GDM1 (cell line): ENCODE measurements around the gene WFIKKN1.

ENCODE experiments used
- DNase-seq: peaks from one replicate; lab custom pipeline; 2025; lab: John Stamatoyannopoulos, UW

The WFIKKN1 gene

GRCh38 chr16:625117-625976, 5.4 kb upstream of the WFIKKN1 start:
- no peak for DNase-seq

GRCh38 chr16:625977-626765, 4.6 kb upstream of the WFIKKN1 start:
- DNase-seq = no peak

- DNase-seq = no peak
Measured at GRCh38 chr16:626787-627453, 3.9 kb upstream of the WFIKKN1 start.

GRCh38 chr16:627454-628239, 3.1 kb upstream of the WFIKKN1 start:
- DNase-seq = no peak

DNA sequence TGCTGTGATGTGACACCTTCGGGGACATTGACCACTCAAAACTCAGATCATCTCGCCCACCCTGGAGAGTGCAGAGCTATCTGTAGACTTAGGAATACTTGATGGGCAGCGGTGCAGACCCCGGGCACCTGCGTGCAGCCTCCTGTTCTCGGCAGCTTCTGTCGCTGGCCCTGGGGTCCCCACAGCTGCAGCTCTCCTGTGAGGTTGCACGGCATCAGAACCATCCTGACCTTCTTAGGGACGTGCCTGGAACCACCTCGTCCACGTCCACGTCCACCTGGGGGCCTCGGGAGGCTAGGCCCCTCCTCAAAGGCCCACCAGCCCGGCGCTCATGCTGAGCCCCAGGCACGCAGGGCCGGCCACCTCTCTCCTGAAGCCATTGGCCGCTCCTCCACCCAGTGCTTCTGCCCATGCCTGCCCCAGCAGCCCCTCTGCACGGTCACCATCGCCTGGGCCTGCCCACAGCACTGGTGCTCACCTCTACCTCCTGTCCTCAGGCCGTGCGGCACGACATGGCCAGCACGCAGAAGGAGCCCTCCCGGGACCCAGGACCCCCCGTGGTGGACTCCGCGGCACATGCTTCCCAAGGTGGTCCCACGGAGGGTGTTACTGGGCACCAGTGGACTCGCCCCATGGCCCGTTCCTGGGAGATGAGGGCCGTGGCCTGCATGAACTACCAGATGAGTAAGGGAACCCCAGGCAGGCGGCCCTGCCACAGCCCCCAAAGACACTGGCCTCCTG, 2.3 kb upstream of the WFIKKN1 start:
- no peak for DNase-seq

- no peak for DNase-seq
Measured at GRCh38 chr16:629185-629832, 1.5 kb upstream of the WFIKKN1 start.

DNA sequence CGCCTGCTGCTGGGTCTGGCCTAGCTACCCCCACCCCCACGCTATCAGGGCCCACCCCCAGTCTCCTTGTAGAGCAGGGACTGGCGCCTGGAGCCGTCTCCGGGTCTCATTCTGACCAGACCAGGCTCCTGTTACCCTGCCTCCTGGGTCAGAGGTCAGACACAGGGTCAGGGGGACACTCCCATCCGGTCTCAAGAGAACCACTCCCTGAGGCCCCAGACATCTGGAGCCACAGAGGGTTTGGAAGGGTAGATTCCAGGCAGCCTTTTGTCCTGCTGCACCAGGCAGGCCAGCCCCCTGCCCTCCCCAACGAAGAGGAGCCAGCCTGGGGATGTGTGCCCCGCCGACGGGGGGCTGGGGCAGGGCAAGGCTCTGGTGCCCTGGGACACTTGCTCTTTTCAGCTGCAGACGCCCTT, 944 bp upstream of the WFIKKN1 start:
- DNase-seq = no peak

DNA sequence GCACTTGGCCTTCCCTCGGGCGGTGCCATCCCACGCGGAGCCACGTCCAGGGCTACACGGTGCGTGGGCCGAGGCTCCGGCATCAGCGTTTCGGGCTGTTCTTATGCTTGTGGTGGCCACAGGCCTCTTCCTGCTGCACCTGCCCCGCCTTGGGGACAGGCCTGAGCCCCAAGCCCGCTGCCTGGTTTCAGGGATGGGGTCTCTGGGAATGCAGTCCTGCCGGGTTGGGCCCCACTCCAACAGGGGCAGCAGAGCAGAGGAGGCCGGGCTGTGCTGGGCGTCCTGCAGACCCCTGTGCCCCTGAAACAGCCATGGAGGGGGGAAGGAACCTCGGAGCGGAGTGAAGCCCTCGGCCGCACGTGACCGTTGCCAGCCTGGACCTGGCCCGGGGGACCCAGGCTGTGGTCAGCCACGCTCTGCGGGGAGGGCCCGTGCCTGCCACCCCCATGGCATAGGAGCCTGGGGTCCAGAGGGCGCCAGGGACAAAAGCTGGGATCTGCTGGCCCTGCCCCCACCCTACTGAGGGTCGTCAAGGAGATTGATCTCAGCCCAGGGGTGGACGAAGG, 453 bp upstream of the WFIKKN1 start:
- no peak for DNase-seq

GRCh38 chr16:631808-632358, 1.1 kb downstream of the WFIKKN1 start:
- no peak for DNase-seq

- DNase-seq = no peak
Measured at GRCh38 chr16:632486-633335, 1.9 kb downstream of the WFIKKN1 start.

DNA sequence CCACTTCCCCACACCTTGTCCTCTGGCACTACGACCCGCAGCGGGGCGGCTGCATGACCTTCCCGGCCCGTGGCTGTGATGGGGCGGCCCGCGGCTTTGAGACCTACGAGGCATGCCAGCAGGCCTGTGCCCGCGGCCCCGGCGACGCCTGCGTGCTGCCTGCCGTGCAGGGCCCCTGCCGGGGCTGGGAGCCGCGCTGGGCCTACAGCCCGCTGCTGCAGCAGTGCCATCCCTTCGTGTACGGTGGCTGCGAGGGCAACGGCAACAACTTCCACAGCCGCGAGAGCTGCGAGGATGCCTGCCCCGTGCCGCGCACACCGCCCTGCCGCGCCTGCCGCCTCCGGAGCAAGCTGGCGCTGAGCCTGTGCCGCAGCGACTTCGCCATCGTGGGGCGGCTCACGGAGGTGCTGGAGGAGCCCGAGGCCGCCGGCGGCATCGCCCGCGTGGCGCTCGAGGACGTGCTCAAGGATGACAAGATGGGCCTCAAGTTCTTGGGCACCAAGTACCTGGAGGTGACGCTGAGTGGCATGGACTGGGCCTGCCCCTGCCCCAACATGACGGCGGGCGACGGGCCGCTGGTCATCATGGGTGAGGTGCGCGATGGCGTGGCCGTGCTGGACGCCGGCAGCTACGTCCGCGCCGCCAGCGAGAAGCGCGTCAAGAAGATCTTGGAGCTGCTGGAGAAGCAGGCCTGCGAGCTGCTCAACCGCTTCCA, 2.7 kb downstream of the WFIKKN1 start:
- no peak for DNase-seq

DNA sequence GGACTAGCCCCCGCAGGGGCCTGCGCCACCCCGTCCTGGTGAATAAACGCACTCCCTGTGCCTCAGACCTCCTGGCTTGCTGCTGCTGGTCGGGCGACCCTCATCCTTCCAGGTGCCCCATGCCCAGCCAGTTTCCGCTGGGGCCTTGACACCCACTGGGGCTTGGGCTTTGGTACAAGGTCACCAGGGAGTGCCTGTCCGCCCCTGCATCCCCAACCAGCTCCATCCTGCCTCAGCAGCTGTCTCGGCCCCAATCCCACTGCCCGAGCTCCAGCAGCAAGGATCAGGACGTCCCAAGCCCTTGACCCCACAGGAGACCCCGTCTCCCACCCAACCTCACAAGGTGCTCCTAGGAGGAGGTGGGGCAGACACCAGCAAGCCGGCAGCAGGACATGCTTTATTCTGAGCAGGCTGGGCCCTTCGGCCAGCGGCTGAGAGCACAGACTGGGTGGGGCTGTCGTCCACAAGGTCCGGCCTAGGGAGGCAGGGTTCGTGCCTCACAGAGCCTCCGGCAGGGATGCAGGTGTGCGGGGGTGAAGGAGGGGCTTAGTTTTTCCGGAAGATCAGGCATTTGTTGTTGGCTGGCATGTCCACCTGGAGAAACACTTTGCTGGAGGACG, 3.4 kb downstream of the WFIKKN1 start:
- no peak for DNase-seq

GRCh38 chr16:634996-635395, 4.2 kb downstream of the WFIKKN1 start:
- no peak for DNase-seq

DNA sequence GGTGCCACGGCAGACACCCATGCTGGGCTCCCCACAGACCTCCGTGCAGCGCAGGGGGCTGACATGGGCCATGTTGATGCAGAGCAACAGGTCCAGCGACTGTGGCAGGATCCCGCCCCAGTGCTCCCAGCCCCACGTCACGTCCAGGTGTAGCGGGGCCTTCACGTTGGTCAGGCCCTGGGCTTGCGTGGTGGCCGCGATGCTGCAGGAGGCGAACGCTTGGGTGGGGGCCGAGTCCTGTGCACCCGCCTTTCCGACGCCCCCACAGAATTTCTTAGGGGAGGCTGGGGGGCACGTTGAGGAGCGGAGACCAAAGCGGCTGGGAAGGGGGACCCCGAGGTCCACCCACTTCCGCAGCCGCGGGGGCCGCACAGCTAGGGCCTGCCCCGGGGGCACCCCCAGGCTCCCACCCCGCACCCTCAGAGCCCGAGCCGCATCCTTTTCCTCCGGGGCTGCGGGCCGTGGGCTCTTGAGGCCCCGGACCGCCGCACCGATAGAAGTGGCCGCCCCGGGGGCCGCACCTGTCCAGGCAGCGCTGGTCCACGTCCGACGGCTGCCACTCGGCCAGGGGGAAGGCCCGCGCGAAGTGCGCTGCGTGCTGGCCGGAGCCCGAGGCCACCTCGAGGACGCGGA, 4.9 kb downstream of the WFIKKN1 start:
- no peak for DNase-seq

DNA sequence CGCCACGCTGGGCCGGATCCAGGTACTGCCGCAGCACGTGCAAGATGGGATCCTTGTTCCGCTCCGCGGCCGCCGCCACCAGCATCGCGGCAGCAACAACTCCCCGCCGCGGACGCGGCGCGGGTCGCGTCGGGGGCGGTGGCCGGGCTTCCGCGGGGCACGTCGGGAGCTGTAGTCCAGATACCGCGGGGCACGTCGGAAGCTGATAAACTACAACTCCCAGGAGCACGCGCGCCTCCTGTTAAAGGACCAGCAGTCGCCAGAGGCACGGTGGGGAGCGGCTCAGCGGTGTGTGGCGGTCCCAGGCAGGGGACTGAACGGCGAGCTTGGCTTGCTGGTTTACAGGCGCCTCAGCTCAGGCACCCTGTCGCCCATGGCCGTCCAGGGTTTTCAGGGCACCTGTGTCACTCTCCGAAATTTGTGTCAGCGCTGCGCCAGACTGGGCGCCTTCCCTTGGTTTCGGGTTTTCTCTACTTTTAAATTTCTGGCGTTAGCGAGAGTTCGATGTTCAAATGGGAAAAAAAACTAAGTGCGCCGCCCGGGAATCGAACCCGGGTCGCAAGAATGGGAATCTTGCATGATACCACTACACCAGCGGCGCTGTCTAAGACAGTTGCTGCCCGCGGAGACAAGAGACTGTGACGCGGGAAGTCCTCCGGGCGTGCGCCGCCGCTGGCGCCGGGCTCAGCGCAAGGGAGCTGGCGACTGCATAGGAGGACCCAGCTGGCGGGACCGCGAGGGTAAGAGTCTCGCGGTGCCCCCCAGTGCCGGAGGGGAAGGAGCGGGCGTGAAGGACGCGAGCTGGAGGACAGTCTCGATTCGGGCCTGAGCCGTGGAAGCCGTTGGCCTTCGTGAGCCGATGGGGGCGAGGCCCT, 5.7 kb downstream of the WFIKKN1 start, which contains the start of gene METTL26:
TSS of gene METTL26 (minus strand) at position 100 of the 875 bp plus-strand sequence. CDS start at position 85, 15 bp downstream.
- peak; percentile 91 for DNase-seq
